H1 (cell line): ENCODE data around the gene HIPK2. TPM values are rescaled to one million over a fixed set of nuclear protein-coding genes. Genes with fewer than 3 reads are reported as not detected.

Source experiments
- CTCF ChIA-PET: fragments of 300-600 bp; sonication (Branson Sonifier 250); formaldehyde crosslinking; loops from one replicate; lab custom pipeline; 2021; ENCODE audit not compliant: partially characterized antibody; lab: Charles Lee
- POLR2A ChIA-PET: fragments of 300-600 bp; sonication (Branson Sonifier 250); formaldehyde crosslinking; loops from one replicate; lab custom pipeline; 2021; ENCODE audit warnings: inconsistent platforms; ENCODE audit not compliant: partially characterized antibody; lab: Charles Lee
- DNase-seq, 2 experiments: peaks; one replicate each; pipeline versions ENCODE4 v3.0.0 to v3.0.0-alpha.2; 2010 to 2022; ENCODE audit warnings: low spot score in 2 of 2, low read depth in 1 of 2, mixed read lengths in 1 of 2
- FAIRE-seq: peaks from 2 replicates; lab custom pipeline; 2011; peaks lifted over from hg19 to GRCh38; lab: Jason Lieb, UNC
- H2AFZ ChIP-seq: 2 replicates; pipeline ENCODE4 v1.8.1; 2012; ENCODE audit warnings: low read length, inconsistent platforms
- H2AK5ac ChIP-seq: 2 replicates; pipeline ENCODE4 v1.6.1; 2013; ENCODE audit warnings: low read depth, low read length
- H2BK120ac ChIP-seq: replicated peaks from 2 replicates; pipeline ENCODE3; 2013; ENCODE audit warnings: low read depth, low read length, inconsistent platforms
- H2BK12ac ChIP-seq: 2 replicates; pipeline ENCODE4 v1.6.1; 2013; ENCODE audit warnings: low read depth, low read length
- H2BK15ac ChIP-seq: 2 replicates; pipeline ENCODE4 v1.6.1; 2013; ENCODE audit warnings: low read length
- H2BK20ac ChIP-seq: 2 replicates; pipeline ENCODE4 v1.6.1; 2013; ENCODE audit warnings: low read length
- H2BK5ac ChIP-seq: 2 replicates; pipeline ENCODE4 v1.6.1; 2013; ENCODE audit warnings: low read depth, low read length
- H3K14ac ChIP-seq: 2 replicates; pipeline ENCODE4 v1.6.1; 2013; ENCODE audit warnings: inconsistent platforms; ENCODE audit not compliant: insufficient read length
- H3K18ac ChIP-seq: 2 replicates; pipeline ENCODE4 v1.6.1; 2013; ENCODE audit warnings: low read length; ENCODE audit errors: extremely low read depth
- H3K23ac ChIP-seq: 2 replicates; pipeline ENCODE4 v1.6.1; 2013; ENCODE audit warnings: inconsistent platforms; ENCODE audit not compliant: insufficient read length
- H3K23me2 ChIP-seq: 2 replicates; pipeline ENCODE4 v1.6.1; 2013; ENCODE audit warnings: low read depth, low read length
- H3K27ac ChIP-seq: 2 replicates; pipeline ENCODE4 v1.6.1; 2011; ENCODE audit warnings: low read depth, low read length, inconsistent platforms
- H3K27me3 ChIP-seq, 4 experiments: replicated peaks in 1 of 4; 1 replicate in 1 of 4; 2 replicates in 3 of 4; pipeline versions ENCODE4 v1.6.1 to v1.8.1; 2011 to 2013; ENCODE audit warnings: low read length in 3 of 4, mild to moderate bottlenecking in 3 of 4, inconsistent platforms in 2 of 4, mixed read lengths in 2 of 4, moderate library complexity in 1 of 4; ENCODE audit not compliant: control insufficient read depth in 3 of 4, insufficient read depth in 3 of 4; ENCODE audit errors: extremely low read depth in 1 of 4
- H3K36me3 ChIP-seq, 4 experiments: 2 replicates each; pipeline versions ENCODE4 v1.6.1 to v1.8.1; 2011 to 2013; ENCODE audit warnings: mild to moderate bottlenecking in 4 of 4, low read length in 3 of 4, moderate library complexity in 2 of 4, control low read depth in 1 of 4, inconsistent platforms in 1 of 4; ENCODE audit not compliant: insufficient read depth in 4 of 4, control insufficient read depth in 2 of 4
- H3K4ac ChIP-seq: replicated peaks from 2 replicates; pipeline ENCODE3; 2013; ENCODE audit warnings: low read length, low read depth, mixed read lengths, inconsistent platforms; ENCODE audit not compliant: insufficient read length
- H3K4me1 ChIP-seq, 4 experiments: replicated peaks in 1 of 4; 1 replicate in 1 of 4; 2 replicates in 3 of 4; pipeline versions ENCODE4 v1.6.1 to v1.8.1; 2011 to 2013; ENCODE audit warnings: low read length in 3 of 4, inconsistent platforms in 2 of 4, mixed read lengths in 1 of 4; ENCODE audit not compliant: insufficient read depth in 4 of 4, control insufficient read depth in 3 of 4
- H3K4me2 ChIP-seq, 2 experiments: 2 replicates each; pipeline versions ENCODE4 v1.6.1 to v1.8.1; 2011 to 2013; ENCODE audit warnings: low read depth in 2 of 2, low read length in 2 of 2, control low read depth in 1 of 2, inconsistent platforms in 1 of 2, mild to moderate bottlenecking in 1 of 2; ENCODE audit not compliant: insufficient read depth in 1 of 2
- H3K4me3 ChIP-seq, 4 experiments: fragments of 200-600, 300-600 bp in 1 of 4; sonication (generic), shearing (Covaris generic), sonication (Bioruptor Twin) in 1 of 4; 2 replicates each; pipeline versions ENCODE4 v1.5.1 to v1.8.1; 2011 to 2016; ENCODE audit warnings: low read length in 4 of 4, low read depth in 3 of 4, control low read depth in 2 of 4, inconsistent platforms in 2 of 4, mild to moderate bottlenecking in 2 of 4, mixed read lengths in 1 of 4, moderate library complexity in 1 of 4; ENCODE audit not compliant: insufficient read depth in 2 of 4; ENCODE audit errors: extremely low read depth in 1 of 4
- H3K56ac ChIP-seq: replicated peaks from 2 replicates; pipeline ENCODE3; 2013; ENCODE audit warnings: low read depth, mild to moderate bottlenecking, mixed read lengths, low read length, inconsistent platforms; ENCODE audit not compliant: insufficient read length
- H3K79me1 ChIP-seq: 2 replicates; pipeline ENCODE4 v1.6.1; 2013; ENCODE audit warnings: low read depth, low read length, control low read depth
- H3K79me2 ChIP-seq, 2 experiments: 2 replicates each; pipeline versions ENCODE4 v1.6.1 to v1.8.1; 2012 to 2013; ENCODE audit warnings: low read length in 2 of 2, mild to moderate bottlenecking in 2 of 2, inconsistent platforms in 1 of 2; ENCODE audit not compliant: insufficient read depth in 2 of 2, control insufficient read depth in 1 of 2
- H3K9ac ChIP-seq, 4 experiments: replicated peaks in 1 of 4; 1 replicate in 1 of 4; 2 replicates in 3 of 4; pipeline versions ENCODE4 v1.6.1 to v1.8.1; 2011 to 2013; ENCODE audit warnings: low read depth in 3 of 4, low read length in 3 of 4, control low read depth in 2 of 4, mild to moderate bottlenecking in 2 of 4, moderate library complexity in 2 of 4, inconsistent platforms in 1 of 4; ENCODE audit errors: extremely low read depth in 1 of 4
- H3K9me3 ChIP-seq, 2 experiments: 2 replicates each; pipeline versions ENCODE4 v1.6.1 to v1.8.1; 2012 to 2013; ENCODE audit warnings: mild to moderate bottlenecking in 2 of 2, moderate library complexity in 2 of 2, control low read depth in 1 of 2, inconsistent platforms in 1 of 2, low read depth in 1 of 2, low read length in 1 of 2, mixed read lengths in 1 of 2; ENCODE audit not compliant: insufficient read depth in 2 of 2
- H4K20me1 ChIP-seq, 2 experiments: replicated peaks in 1 of 2; 2 replicates each; pipeline versions ENCODE3 to v1.8.1; 2011 to 2013; ENCODE audit warnings: inconsistent platforms in 2 of 2, low read length in 2 of 2, mild to moderate bottlenecking in 1 of 2; ENCODE audit not compliant: insufficient read depth in 2 of 2, control insufficient read depth in 1 of 2
- H4K5ac ChIP-seq: 2 replicates; pipeline ENCODE4 v1.6.1; 2013; ENCODE audit warnings: low read length, low read depth, mixed read lengths, inconsistent platforms; ENCODE audit not compliant: insufficient read length
- H4K8ac ChIP-seq: 2 replicates; pipeline ENCODE4 v1.8.0; 2013; ENCODE audit warnings: mild to moderate bottlenecking, moderate library complexity, low read length, inconsistent platforms; ENCODE audit not compliant: insufficient read depth; ENCODE audit errors: extremely low read depth
- H4K91ac ChIP-seq: replicated peaks from 2 replicates; pipeline ENCODE3; 2013; ENCODE audit warnings: low read length, mixed read lengths, inconsistent platforms; ENCODE audit not compliant: insufficient read length
- BCL11A ChIP-seq, 2 experiments: IDR thresholded peaks; one replicate each; pipeline ENCODE4 v1.6.1; 2011; ENCODE audit warnings: low read depth in 2 of 2, low read length in 2 of 2, mild to moderate bottlenecking in 2 of 2
- CBX8 ChIP-seq: fragments of 300-800, 300-1000 bp; sonication (generic); IDR thresholded peaks from 2 replicates; pipeline ENCODE4 v1.7.1; 2016; ENCODE audit warnings: low read depth, low read length, borderline replicate concordance
- EP300 ChIP-seq, 2 experiments: IDR thresholded peaks; 1 replicate in 1 of 2; 2 replicates in 1 of 2; pipeline ENCODE4 v1.6.1; 2011 to 2012; ENCODE audit warnings: low read depth in 2 of 2, low read length in 2 of 2, mild to moderate bottlenecking in 2 of 2, borderline replicate concordance in 1 of 2, inconsistent platforms in 1 of 2, moderate library complexity in 1 of 2
- FOSL1 ChIP-seq: IDR thresholded peaks from 2 replicates; pipeline ENCODE4 v1.6.1; 2011; ENCODE audit warnings: mild to moderate bottlenecking, low read depth, low read length, moderate library complexity; ENCODE audit not compliant: insufficient read depth
- MAFK ChIP-seq: IDR thresholded peaks from 2 replicates; pipeline ENCODE4 v1.6.1; 2012; ENCODE audit warnings: low read depth, mild to moderate bottlenecking, improper control_type of control experiment, low read length
- PHF8 ChIP-seq: fragments of 200-600 bp; sonication (generic); conservative IDR thresholded peaks from 2 replicates; pipeline ENCODE4 v1.7.1; 2012; ENCODE audit warnings: low read depth, mild to moderate bottlenecking, inconsistent platforms, low read length, moderate library complexity
- RAD21 ChIP-seq, 2 experiments: IDR thresholded peaks in 1 of 2; conservative IDR thresholded peaks in 1 of 2; 2 replicates each; pipeline ENCODE4 v1.6.1; 2011; ENCODE audit warnings: low read depth in 2 of 2, low read length in 2 of 2, improper control_type of control experiment in 1 of 2, inconsistent platforms in 1 of 2, mild to moderate bottlenecking in 1 of 2, moderate library complexity in 1 of 2
- RFX5 ChIP-seq: IDR thresholded peaks from 2 replicates; pipeline ENCODE4 v1.6.1; 2011; ENCODE audit warnings: low read depth, low read length, improper control_type of control experiment, borderline replicate concordance
- SIRT6 ChIP-seq: IDR thresholded peaks from one replicate; pipeline ENCODE4 v1.7.1; 2012; ENCODE audit warnings: low read length, inconsistent platforms
- USF2 ChIP-seq: IDR thresholded peaks from 2 replicates; pipeline ENCODE4 v1.6.1; 2011; ENCODE audit warnings: low read length, improper control_type of control experiment
- WGBS, 2 experiments: shearing (Covaris generic) in 1 of 2; methylation state at CpG; one replicate each; pipeline versions ENCODE4 v1.1.6 to v1.1.7; 2013 to 2015; ENCODE audit warnings: low lambda C conversion rate in 2 of 2, mixed read lengths in 2 of 2, inconsistent platforms in 1 of 2, low coverage in 1 of 2, missing lambda C conversion rate in 1 of 2; ENCODE audit not compliant: insufficient replicate concordance in 2 of 2, insufficient coverage in 1 of 2, insufficient read length in 1 of 2; ENCODE audit errors: extremely low coverage in 1 of 2, missing lambda C conversion rate in 1 of 2; 5-methylcytosine and 5-hydroxymethylcytosine counted together
- polyA plus RNA-seq, 7 experiments: library from polyadenylated mRNA; depleted of rRNA in 3 of 7; stranded (reverse) in 5 of 7; unstranded in 2 of 7; fragments of >200 nt in 5 of 7; fragments of 200-250 nt in 2 of 7; gene quantifications; 1 replicate in 5 of 7; 2 replicates in 1 of 7; 4 replicates in 1 of 7; pipeline versions ENCODE4 v1.2.1 to v1.2.3, GENCODE V29; 2011 to 2013; ENCODE audit warnings: missing spikeins in 2 of 7, mixed read lengths in 2 of 7
- total RNA-seq: library from RNA; stranded (reverse); fragmentation: NEBNext Ultra II Directional; extraction: Animal tissue kit (Norgen Biotek cat#: 25700); gene quantifications from 2 replicates; pipeline ENCODE4 v1.2.1, GENCODE V29; 2021

The HIPK2 gene
- total and polyA plus RNA-seq, 2 of the 8 experiments (the other 6 are each of a cell fraction or from before 2014, with no cell fraction given) = 8.3 to 24.3 TPM

GRCh38 chr7:139585042-139585441 is 192.8 kb downstream of the HIPK2 start:
- CTCF ChIA-PET = interaction anchor here (0.8 to 3.3 kb wide), 8 partner anchors 9 to 423 kb away, joined by 3 to 15 read pairs (median 7); no protein-coding TSS in a partner anchor
- Histone ChIP-seq H3K4me1 (no peaks in the 10 kb centered on the region; a peak in 1 of 7 replicates), H3K9me3 (no peaks in the 10 kb centered on the region), H2AK5ac (no peak overlapping the region), H3K23me2 (no peaks in the 10 kb centered on the region), H3K27ac (no peak overlapping the region), H2BK5ac (no peak overlapping the region), H3K27me3 (no peaks in the 10 kb centered on the region), H3K18ac (no peak overlapping the region), H3K4ac (no peak overlapping the region), H4K20me1 (peaks cover 1 to 3% of the 10 kb centered on the region in 2 experiments), H2BK12ac (no peak overlapping the region), H3K14ac (no peak overlapping the region), H3K9ac (no peak overlapping the region), H3K56ac (no peak overlapping the region), H3K23ac (no peak overlapping the region), H4K5ac (no peak overlapping the region), H2AFZ (no peak overlapping the region), H2BK120ac (no peak overlapping the region), H3K36me3 (no peaks in the 10 kb centered on the region; a peak in 1 of 8 replicates), H2BK20ac (no peak overlapping the region), H4K8ac (no peak overlapping the region), H3K4me3 (no peak overlapping the region), H3K79me2 (no peaks in the 10 kb centered on the region), H3K4me2 (no peak overlapping the region), H2BK15ac (no peak overlapping the region), H3K79me1 (no peaks in the 10 kb centered on the region), H4K91ac (no peak overlapping the region)
- POLR2A ChIA-PET = no interaction called here
- DNase-seq = peak in 1 of 2 experiments; percentile 42
- WGBS, 2 experiments = 80% methylated on average over 5 of the region's 5 CpGs; no CpG with 5 or more reads in 1 of the 2 experiments
- FAIRE-seq = no peak
- TF ChIP-seq FOSL1 (no peak), MAFK (no peak), EP300 (IDR thresholded peaks at IDR 0.05; ENCODE audit: borderline replicate concordance in 1 of 2, low read depth in 2 of 2, low read length in 2 of 2) (no peak), RAD21 (IDR thresholded peaks at IDR 0.05 in 1 of 2, conservative IDR thresholded peaks at IDR 0.05 in 1 of 2; ENCODE audit: low read depth in 2 of 2, low read length in 2 of 2) (no peak), RFX5 (no peak), USF2 (no peak), PHF8 (no peak), SIRT6 (no peak), CBX8 (no peak), BCL11A (IDR thresholded peaks at IDR 0.05; ENCODE audit: low read depth in 2 of 2, low read length in 2 of 2) (no peak)
